Left kidney (tissue), 2 donors: Measurements from ENCODE around the gene TSPAN12. TPM values are rescaled to one million over a fixed set of nuclear protein-coding genes. Genes with fewer than 3 reads are reported as not detected.

ENCODE experiments used
- DNase-seq: peaks from one replicate; pipeline ENCODE4 v3.0.0-alpha.2; 2013
- polyA plus RNA-seq: library from polyadenylated mRNA; unstranded; fragments of 120-200 nt; gene quantifications from one replicate; pipeline ENCODE4 v1.2.1, GENCODE V29; 2013; ENCODE audit not compliant: insufficient read length

TSPAN12 gene
- polyA plus RNA-seq, 1 donor, result 188 TPM

GRCh38 chr7:120760050-120760449 lies 97.9 kb downstream of the TSPAN12 start:
- DNase-seq, result no peak

- DNase-seq, result no peak
Measured at GRCh38 chr7:120743128-120743527, 114.8 kb downstream of the TSPAN12 start.

DNA sequence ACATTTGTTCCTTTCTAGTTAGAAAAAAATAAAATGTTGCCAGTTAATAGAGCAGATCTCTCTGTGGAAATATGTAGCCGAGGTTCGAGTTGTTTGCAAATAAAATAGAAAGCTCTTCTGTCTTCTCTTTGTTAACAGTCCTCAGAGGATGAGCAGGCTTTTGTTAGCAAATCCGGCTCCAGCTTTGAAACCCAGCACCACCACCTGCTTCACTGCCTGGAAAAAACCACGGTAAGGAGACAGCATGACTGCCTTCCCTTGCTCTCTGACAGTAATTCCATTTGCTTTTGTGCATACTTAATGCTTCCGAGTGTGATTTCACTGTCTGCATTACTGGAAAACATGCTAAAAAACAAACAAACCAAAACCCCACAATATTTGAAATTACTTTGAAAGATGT lies 115.6 kb downstream of the TSPAN12 start:
- peak; percentile 8 for DNase-seq

- no peak for DNase-seq
Measured at GRCh38 chr7:120741371-120742042, 116.4 kb downstream of the TSPAN12 start.

- DNase-seq, result no peak
Measured at GRCh38 chr7:120740348-120740747, 117.6 kb downstream of the TSPAN12 start.

DNA sequence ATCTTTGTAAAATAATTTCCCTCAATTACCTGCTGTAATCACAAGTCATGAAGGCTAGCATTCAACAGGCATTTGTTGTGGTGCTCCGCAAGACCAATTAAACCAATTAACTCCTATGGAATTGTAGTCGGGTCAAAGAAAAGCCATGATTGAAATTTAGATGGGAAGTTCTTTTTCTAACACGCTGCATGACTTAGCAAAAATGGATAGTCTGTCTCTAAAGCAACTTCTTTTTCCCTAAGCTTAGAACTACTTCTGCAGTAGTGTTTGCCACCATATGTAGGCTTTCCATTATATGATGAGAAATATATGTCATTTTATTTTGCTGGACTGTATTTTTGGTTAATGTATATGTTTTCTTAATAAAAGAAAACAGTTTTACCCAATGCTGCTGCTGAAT lies 119.1 kb downstream of the TSPAN12 start:
- DNase-seq, result no peak

Other genes starting within 250 kb of the TSPAN12 start
- 43.1 TPM for gene ING3, start 92.6 kb upstream of the TSPAN12 start, polyA plus RNA-seq
- gene CPED1, start 130.6 kb upstream of the TSPAN12 start, polyA plus RNA-seq, result 43.4 TPM